GM21576 (cell line): ENCODE results near the gene ZNF892.
A peak's percentile ranks its signal among the peaks of the same experiment; 100 is the strongest.
"Not testable (repeated sequence)": the region's sequence is repeated elsewhere in the genome, so short reads cannot be mapped to it uniquely, and the experiment has no call there.

Experiments used
- ATAC-seq: cut with Tn5 transposase; IDR thresholded peaks from one replicate; pipeline ENCODE4 v1.9.1; 2021; ENCODE audit warnings: mild to moderate bottlenecking, moderate library complexity; ENCODE audit not compliant: unreplicated experiment

ZNF892 gene

GRCh38 chr2:95207111-95207961 is at the start of gene ZNF892:
TSS of gene ZNF892 (plus strand) at chr2:95207521. CDS start at chr2:95207816, 295 bp downstream.
- peak; percentile 99 for ATAC-seq

- no peak for ATAC-seq
Measured at GRCh38 chr2:95158441-95158840, 48.9 kb upstream of the ZNF892 start.

GRCh38 chr2:95158891-95159619 is 48.3 kb upstream of the ZNF892 start:
- peak; percentile 40 for ATAC-seq

- peak; percentile 88 for ATAC-seq
Measured at GRCh38 chr2:95159690-95160449, 47.5 kb upstream of the ZNF892 start, which contains the start of gene ZNF514. TSS of gene ZNF514 (minus strand) at chr2:95159848. CDS start at chr2:95153253, 6,595 bp downstream.

GRCh38 chr2:95165030-95165370 is 42.3 kb upstream of the ZNF892 start:
- ATAC-seq = peak; percentile 5

GRCh38 chr2:95165371-95166064 is 41.8 kb upstream of the ZNF892 start, which contains the start of gene ZNF2:
TSS of gene ZNF2 (plus strand) at chr2:95165809. CDS start at chr2:95176227, 10,418 bp downstream.
- ATAC-seq = peak; percentile 95

GRCh38 chr2:95166065-95166763 is 41.1 kb upstream of the ZNF892 start:
- ATAC-seq = peak; percentile 4

- no peak for ATAC-seq
Measured at GRCh38 chr2:95171902-95172301, 35.4 kb upstream of the ZNF892 start.

- ATAC-seq = no peak
Measured at GRCh38 chr2:95174031-95174542, 33.2 kb upstream of the ZNF892 start.

GRCh38 chr2:95179451-95179850 is 27.9 kb upstream of the ZNF892 start:
- ATAC-seq = no peak

- no peak for ATAC-seq
Measured at GRCh38 chr2:95181774-95182173, 25.5 kb upstream of the ZNF892 start.

GRCh38 chr2:95185197-95185596 is 22.1 kb upstream of the ZNF892 start:
- no peak for ATAC-seq

GRCh38 chr2:95185973-95186372 is 21.3 kb upstream of the ZNF892 start:
- ATAC-seq = no peak

GRCh38 chr2:95192956-95193355 is 14.4 kb upstream of the ZNF892 start:
- not testable (repeated sequence) for ATAC-seq

- ATAC-seq = no peak
Measured at GRCh38 chr2:95203911-95204310, 3.4 kb upstream of the ZNF892 start.

- ATAC-seq = no peak
Measured at GRCh38 chr2:95204396-95204795, 2.9 kb upstream of the ZNF892 start.

GRCh38 chr2:95206096-95206495 is 1.2 kb upstream of the ZNF892 start:
- no peak for ATAC-seq

GRCh38 chr2:95208106-95208505 is 785 bp downstream of the ZNF892 start:
- no peak for ATAC-seq

GRCh38 chr2:95215018-95215612 is 7.8 kb downstream of the ZNF892 start:
- ATAC-seq = no peak
